ENCODE results near the gene FBXL2.
"Not testable (repeated sequence)": the region's sequence is repeated elsewhere in the genome, so short reads cannot be mapped to it uniquely, and the experiment has no call there.

FBXL2 gene

GRCh38 chr3:33428734-33429133 is 151.5 kb downstream of the FBXL2 start:
- no peak for DNase-seq (ENCODE audit: low read depth in 2 of 2)

GRCh38 chr3:33429306-33429705 is 152.1 kb downstream of the FBXL2 start:
- DNase-seq (ENCODE audit: low read depth in 2 of 2) = not testable (repeated sequence)

GRCh38 chr3:33430061-33430460 is 152.8 kb downstream of the FBXL2 start:
- DNase-seq (ENCODE audit: low read depth in 2 of 2) = no peak

GRCh38 chr3:33430571-33430970 is 153.3 kb downstream of the FBXL2 start:
- DNase-seq (ENCODE audit: low read depth in 2 of 2) = no peak

- DNase-seq (ENCODE audit: low read depth in 2 of 2) = no peak
Measured at GRCh38 chr3:33433843-33434242, 156.6 kb downstream of the FBXL2 start.
